Uterus (tissue), 4 donors: ENCODE data around the gene COG8. TPM values are rescaled to one million over a fixed set of nuclear protein-coding genes. Genes with fewer than 3 reads are reported as not detected.

Source experiments
- DNase-seq, 2 donors: peaks; one replicate each; pipeline ENCODE4 v3.0.0-alpha.2; 2019 to 2020
- H3K27ac ChIP-seq, 2 donors: fragments of 200-600 bp; sonication (generic); 1 replicate in 1 of 2; 2 replicates in 1 of 2; pipeline ENCODE4 v1.5.1; 2016 to 2018
- H3K27me3 ChIP-seq, 2 donors: fragments of 200-600 bp; sonication (generic); one replicate each; pipeline ENCODE4 v1.5.1; 2018 to 2019; ENCODE audit warnings: control low read depth in 1 of 2
- H3K36me3 ChIP-seq, 2 donors: fragments of 200-600 bp; sonication (generic); one replicate each; pipeline ENCODE4 v1.5.1; 2019; ENCODE audit warnings: control low read depth in 1 of 2
- H3K4me1 ChIP-seq, 2 donors: fragments of 200-600 bp; sonication (generic); one replicate each; pipeline ENCODE4 v1.5.1; 2018 to 2019; ENCODE audit warnings: control low read depth in 1 of 2
- H3K4me3 ChIP-seq, 2 donors: fragments of 200-600 bp; sonication (generic); 1 replicate in 1 of 2; 2 replicates in 1 of 2; pipeline ENCODE4 v1.5.1; 2018 to 2019; ENCODE audit warnings: mild to moderate bottlenecking in 1 of 2
- H3K9me3 ChIP-seq, 2 donors: fragments of 200-600 bp; sonication (generic); one replicate each; pipeline ENCODE4 v1.5.1; 2019; ENCODE audit warnings: control low read depth in 1 of 2
- POLR2A ChIP-seq, 2 donors: fragments of 450-650 bp; IDR thresholded peaks; one replicate each; pipeline ENCODE4 v1.6.1; 2016; ENCODE audit warnings: antibody characterized with exemption in 2 of 2, mild to moderate bottlenecking in 1 of 2, moderate library complexity in 1 of 2
- intact Hi-C: fragments of 100-400 bp; cut with DNase I; formaldehyde crosslinking; loops from one replicate; pipeline ENCODE4 v1.15.1; 2023; ENCODE audit warnings: low total_unique reads
- total RNA-seq, 4 donors: library from RNA; depleted of rRNA in 3 of 4; stranded (reverse); fragments of >200 nt in 3 of 4; gene quantifications; one replicate each; pipeline versions ENCODE4 v1.1.0 to v1.2.4, GENCODE V29; 2014 to 2023
- TF ChIP-seq, protein P1 (sequence below), 4 experiments: fragments of 200-600 bp in 2 of 4; fragments of 450-650 bp in 2 of 4; sonication (generic) in 2 of 4; IDR thresholded peaks; one replicate each; pipeline ENCODE4 v1.5.1; 2016 to 2019; ENCODE audit warnings: antibody characterized with exemption in 4 of 4, mild to moderate bottlenecking in 2 of 4, moderate library complexity in 1 of 4
- donor health status: DM: yes; HTN: yes; CAD: no.

COG8 gene
- total RNA-seq, 4 donors from 2014 or later = 39.4 to 58.8 (median 43.0) TPM

DNA sequence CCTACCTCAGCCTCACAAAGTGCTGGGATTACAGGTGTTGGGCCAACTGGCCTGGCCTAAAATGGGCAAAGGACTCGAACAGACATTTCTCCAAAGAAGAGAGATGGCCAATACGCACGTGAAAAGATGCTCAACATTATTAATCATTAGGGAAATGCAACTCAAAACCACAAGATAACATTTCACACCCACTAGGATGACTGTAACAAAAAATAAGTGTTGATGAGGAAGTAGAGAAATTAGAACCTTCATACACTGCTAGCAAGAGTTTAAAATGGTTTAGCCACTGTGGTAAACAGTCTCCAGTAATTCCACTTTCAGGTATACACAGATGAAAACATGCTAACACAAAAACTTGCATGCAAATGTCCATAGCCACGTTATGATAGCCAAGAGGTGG lies 6.6 kb upstream of the COG8 start:
- no peak overlapping the region for H3K4me3 ChIP-seq
- no peak for DNase-seq
- H3K4me1 ChIP-seq = no peaks in the 10 kb centered on the region
- H3K36me3 ChIP-seq = peaks cover 0 to 4% of the 10 kb centered on the region in 2 donors
- no peaks in the 10 kb centered on the region for H3K9me3 ChIP-seq
- intact Hi-C loops = no loop called here
- no peak overlapping the region for H3K27ac ChIP-seq
- H3K27me3 ChIP-seq = no peaks in the 10 kb centered on the region
- no peak for TF ChIP-seq POLR2A (IDR thresholded peaks at IDR 0.05)
- TF ChIP-seq, protein P1, sequence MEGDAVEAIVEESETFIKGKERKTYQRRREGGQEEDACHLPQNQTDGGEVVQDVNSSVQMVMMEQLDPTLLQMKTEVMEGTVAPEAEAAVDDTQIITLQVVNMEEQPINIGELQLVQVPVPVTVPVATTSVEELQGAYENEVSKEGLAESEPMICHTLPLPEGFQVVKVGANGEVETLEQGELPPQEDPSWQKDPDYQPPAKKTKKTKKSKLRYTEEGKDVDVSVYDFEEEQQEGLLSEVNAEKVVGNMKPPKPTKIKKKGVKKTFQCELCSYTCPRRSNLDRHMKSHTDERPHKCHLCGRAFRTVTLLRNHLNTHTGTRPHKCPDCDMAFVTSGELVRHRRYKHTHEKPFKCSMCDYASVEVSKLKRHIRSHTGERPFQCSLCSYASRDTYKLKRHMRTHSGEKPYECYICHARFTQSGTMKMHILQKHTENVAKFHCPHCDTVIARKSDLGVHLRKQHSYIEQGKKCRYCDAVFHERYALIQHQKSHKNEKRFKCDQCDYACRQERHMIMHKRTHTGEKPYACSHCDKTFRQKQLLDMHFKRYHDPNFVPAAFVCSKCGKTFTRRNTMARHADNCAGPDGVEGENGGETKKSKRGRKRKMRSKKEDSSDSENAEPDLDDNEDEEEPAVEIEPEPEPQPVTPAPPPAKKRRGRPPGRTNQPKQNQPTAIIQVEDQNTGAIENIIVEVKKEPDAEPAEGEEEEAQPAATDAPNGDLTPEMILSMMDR (IDR thresholded peaks at IDR 0.05) = no peak

DNA sequence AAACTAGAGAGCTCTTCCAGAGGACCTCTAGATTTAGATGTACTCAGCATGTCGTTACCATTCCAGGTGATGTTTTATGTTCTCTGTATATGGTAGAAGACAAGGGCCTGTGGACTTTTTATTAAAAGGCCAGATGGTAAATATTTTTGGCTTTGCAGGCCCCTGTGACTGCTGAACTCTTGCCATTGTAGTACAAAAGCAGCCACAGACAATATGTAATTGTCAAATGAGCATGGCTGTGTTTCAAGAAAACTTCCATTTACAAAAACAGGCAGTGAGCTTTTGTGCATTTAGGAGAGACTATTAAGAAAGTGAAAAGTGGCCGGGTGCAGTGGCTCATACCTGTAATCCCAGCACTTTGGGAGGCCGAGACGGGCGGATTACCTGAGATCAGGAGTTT lies 4.8 kb upstream of the COG8 start:
- Histone ChIP-seq H3K9me3 (no peaks in the 10 kb centered on the region), H3K27ac (no peak overlapping the region), H3K4me3 (no peak overlapping the region), H3K36me3 (peaks cover 0 to 4% of the 10 kb centered on the region in 2 donors), H3K27me3 (no peaks in the 10 kb centered on the region), H3K4me1 (no peaks in the 10 kb centered on the region)
- TF ChIP-seq POLR2A (IDR thresholded peaks at IDR 0.05) = no peak
- TF ChIP-seq, protein P1 (IDR thresholded peaks at IDR 0.05) = no peak
- no peak for DNase-seq
- intact Hi-C loops = no loop called here

DNA sequence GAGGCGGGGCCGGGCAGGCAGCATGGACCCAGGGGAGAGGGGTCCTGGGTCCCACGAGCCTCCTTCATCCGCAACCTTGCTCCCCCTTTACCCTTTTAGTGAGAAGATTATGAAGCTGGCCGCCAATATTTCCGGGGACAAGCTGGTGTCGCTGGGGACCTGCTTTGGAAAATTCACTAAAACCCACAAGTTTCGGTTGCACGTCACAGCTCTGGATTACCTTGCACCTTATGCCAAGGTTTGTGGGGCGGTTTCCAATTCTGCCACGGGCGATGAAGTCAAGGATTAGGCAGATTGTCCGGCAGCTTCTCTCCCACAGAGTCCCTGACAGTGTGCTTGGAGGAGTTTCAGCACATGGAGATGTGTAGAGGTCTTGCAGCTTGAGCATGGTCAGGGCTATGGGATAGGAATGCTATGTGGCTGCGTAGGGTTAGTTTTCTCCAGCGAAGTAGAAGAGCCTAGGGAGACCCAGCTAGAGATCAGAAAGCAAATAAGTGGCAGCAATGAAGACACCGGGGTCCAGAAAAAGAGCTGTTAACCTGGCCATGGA lies 806 bp upstream of the COG8 start:
- DNase-seq = no peak
- peak overlapping the region; percentile 75 to 95 for H3K4me3 ChIP-seq
- intact Hi-C loops = no loop called here
- TF ChIP-seq, protein P1 (IDR thresholded peaks at IDR 0.05) = no peak
- TF ChIP-seq POLR2A (IDR thresholded peaks at IDR 0.05) = no peak
- H3K9me3 ChIP-seq = no peaks in the 10 kb centered on the region
- peaks cover 7 to 10% of the 10 kb centered on the region in 2 donors for H3K4me1 ChIP-seq
- H3K36me3 ChIP-seq = peaks cover 0 to 4% of the 10 kb centered on the region in 2 donors
- no peaks in the 10 kb centered on the region for H3K27me3 ChIP-seq
- peak overlapping the region; percentile 85 to 92 for H3K27ac ChIP-seq

DNA sequence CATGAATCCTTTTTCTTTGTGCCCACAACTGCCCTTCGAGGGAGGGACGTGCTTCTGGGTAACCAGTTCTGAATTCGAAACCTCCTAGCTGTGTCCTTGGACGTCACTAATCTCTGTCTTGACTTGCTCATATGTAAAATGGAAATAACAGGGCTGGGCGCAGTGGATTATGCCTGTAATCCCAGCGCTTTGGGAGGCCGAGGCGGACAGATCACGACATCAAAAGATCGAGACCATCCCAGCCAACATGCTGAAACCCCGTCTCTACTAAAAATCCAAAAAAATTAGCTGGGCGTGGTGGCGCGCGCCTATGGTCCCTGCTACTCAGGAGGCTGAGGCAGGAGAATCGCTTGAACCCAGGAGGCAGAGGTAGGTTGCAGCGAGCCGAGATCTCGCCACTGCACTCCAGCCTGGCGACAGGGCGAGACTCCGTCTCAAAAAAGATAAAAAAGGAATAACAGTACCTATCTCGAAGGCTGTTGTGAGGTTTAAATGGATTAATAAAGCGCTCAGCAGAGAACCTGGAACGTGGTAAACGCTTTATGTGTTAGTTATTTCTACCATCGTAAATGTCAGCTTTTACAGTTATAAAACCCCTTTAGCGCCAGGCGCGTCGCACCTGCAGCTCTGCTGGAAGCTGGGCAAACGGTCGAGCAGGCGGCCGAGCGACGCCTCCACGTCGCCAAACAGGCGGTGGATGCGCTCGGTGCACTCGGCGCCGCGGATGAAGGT lies 641 bp downstream of the COG8 start:
- Histone ChIP-seq H3K27me3 (no peaks in the 10 kb centered on the region), H3K4me3 (peak overlapping the region; percentile 75 to 95), H3K4me1 (peaks cover 7 to 10% of the 10 kb centered on the region in 2 donors), H3K36me3 (peaks cover 0 to 4% of the 10 kb centered on the region in 2 donors), H3K27ac (peak overlapping the region; percentile 85 to 92), H3K9me3 (no peaks in the 10 kb centered on the region)
- intact Hi-C loops = no loop called here
- TF ChIP-seq, protein P1 (IDR thresholded peaks at IDR 0.05) = no peak
- no peak for TF ChIP-seq POLR2A (IDR thresholded peaks at IDR 0.05)
- no peak for DNase-seq

DNA sequence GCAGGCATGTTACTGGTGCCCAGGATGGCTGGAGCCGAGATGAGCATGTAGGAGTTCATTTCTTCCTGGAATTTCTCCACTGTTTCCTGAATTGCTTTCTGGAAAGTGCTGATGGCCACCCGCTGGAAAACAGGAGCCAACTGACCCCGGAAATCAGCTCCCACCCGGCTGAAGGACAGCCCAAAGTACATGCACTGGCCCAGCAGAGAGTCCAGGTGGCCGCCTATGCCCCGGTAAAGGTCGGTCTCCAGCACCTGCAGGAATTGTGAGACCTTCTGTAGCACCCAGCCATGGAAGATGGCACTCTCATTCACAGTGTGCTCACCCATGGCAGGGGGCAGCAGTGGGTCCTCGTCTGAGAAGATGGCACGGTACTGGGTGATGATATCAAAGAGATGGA lies 4.7 kb downstream of the COG8 start:
- Histone ChIP-seq H3K4me3 (no peak overlapping the region), H3K27me3 (no peaks in the 10 kb centered on the region), H3K36me3 (no peaks in the 10 kb centered on the region), H3K27ac (no peak overlapping the region), H3K4me1 (peaks cover 7 to 10% of the 10 kb centered on the region in 2 donors), H3K9me3 (no peaks in the 10 kb centered on the region)
- no peak for TF ChIP-seq POLR2A (IDR thresholded peaks at IDR 0.05)
- TF ChIP-seq, protein P1 (IDR thresholded peaks at IDR 0.05) = no peak
- intact Hi-C loops = no loop called here
- no peak for DNase-seq
